Liver (tissue), 9 donors: ENCODE measurements around the gene RAB5IF. TPM values are rescaled to one million over a fixed set of nuclear protein-coding genes. Genes with fewer than 3 reads are reported as not detected.
A peak's percentile ranks its signal among the peaks of the same experiment; 100 is the strongest.

ENCODE experiments used
- DNase-seq: peaks from one replicate; pipeline ENCODE4 v3.0.0-alpha.2; 2017; ENCODE audit warnings: low spot score
- H3K27ac ChIP-seq, 2 donors: one replicate each; pipeline ENCODE4 v1.7.0; 2013; ENCODE audit warnings: inconsistent platforms in 2 of 2, low read length in 2 of 2, control low read depth in 1 of 2, low read depth in 1 of 2, mild to moderate bottlenecking in 1 of 2
- H3K27me3 ChIP-seq, 4 donors: one replicate each; pipeline versions ENCODE4 v1.6.1 to v1.7.0; 2013; ENCODE audit warnings: low read length in 3 of 4, inconsistent platforms in 1 of 4, mild to moderate bottlenecking in 1 of 4, moderate library complexity in 1 of 4; ENCODE audit not compliant: control insufficient read depth in 4 of 4, insufficient read depth in 4 of 4
- H3K36me3 ChIP-seq, 4 donors: one replicate each; pipeline versions ENCODE4 v1.6.1 to v1.7.0; 2013; ENCODE audit warnings: low read length in 3 of 4, mild to moderate bottlenecking in 3 of 4, low read depth in 1 of 4, moderate library complexity in 1 of 4; ENCODE audit not compliant: control insufficient read depth in 4 of 4, insufficient read depth in 3 of 4
- H3K4me1 ChIP-seq, 4 donors: one replicate each; pipeline versions ENCODE4 v1.6.1 to v1.7.0; 2013; ENCODE audit warnings: low read length in 3 of 4, mild to moderate bottlenecking in 3 of 4, moderate library complexity in 1 of 4; ENCODE audit not compliant: control insufficient read depth in 4 of 4, insufficient read depth in 4 of 4
- H3K4me3 ChIP-seq, 3 donors: one replicate each; pipeline versions ENCODE4 v1.6.1 to v1.7.0; 2013; ENCODE audit warnings: low read length in 3 of 3, control low read depth in 1 of 3, low read depth in 1 of 3, mild to moderate bottlenecking in 1 of 3
- H3K9ac ChIP-seq, 2 donors: one replicate each; pipeline ENCODE4 v1.7.0; 2013; ENCODE audit warnings: low read length in 2 of 2, mild to moderate bottlenecking in 2 of 2, moderate library complexity in 2 of 2, control low read depth in 1 of 2, low read depth in 1 of 2
- H3K9me3 ChIP-seq, 4 donors: one replicate each; pipeline versions ENCODE4 v1.6.1 to v1.7.0; 2013; ENCODE audit warnings: low read length in 3 of 4; ENCODE audit not compliant: control insufficient read depth in 4 of 4
- ATF3 ChIP-seq: IDR thresholded peaks from 2 replicates; pipeline ENCODE4 v1.6.1; 2016; ENCODE audit warnings: antibody characterized with exemption
- EGR1 ChIP-seq, 2 donors: IDR thresholded peaks; 2 replicates each; pipeline ENCODE4 v1.6.1; 2016 to 2018; ENCODE audit warnings: antibody characterized with exemption in 2 of 2, low read depth in 2 of 2
- FOXA1 ChIP-seq: IDR thresholded peaks from 2 replicates; pipeline ENCODE4 v1.6.1; 2016; ENCODE audit warnings: antibody characterized with exemption
- FOXA2 ChIP-seq: IDR thresholded peaks from 2 replicates; pipeline ENCODE4 v1.6.1; 2016; ENCODE audit warnings: antibody characterized with exemption
- GABPA ChIP-seq, 2 donors: IDR thresholded peaks in 1 of 2; conservative IDR thresholded peaks in 1 of 2; 2 replicates each; pipeline ENCODE4 v1.6.1; 2016; ENCODE audit warnings: antibody characterized with exemption in 2 of 2, mild to moderate bottlenecking in 1 of 2, moderate library complexity in 1 of 2
- HNF4A ChIP-seq, 2 donors: conservative IDR thresholded peaks; 2 replicates each; pipeline ENCODE4 v1.6.1; 2016; ENCODE audit warnings: antibody characterized with exemption in 2 of 2, mild to moderate bottlenecking in 2 of 2
- HNF4G ChIP-seq: IDR thresholded peaks from 2 replicates; pipeline ENCODE4 v1.6.1; 2016; ENCODE audit warnings: antibody characterized with exemption
- JUND ChIP-seq, 2 donors: IDR thresholded peaks; 2 replicates each; pipeline ENCODE4 v1.6.1; 2016; ENCODE audit warnings: antibody characterized with exemption in 2 of 2
- NR2F2 ChIP-seq: IDR thresholded peaks from 2 replicates; pipeline ENCODE4 v1.6.1; 2016; ENCODE audit warnings: antibody characterized with exemption
- RAD21 ChIP-seq, 2 donors: IDR thresholded peaks; 2 replicates each; pipeline ENCODE4 v1.6.1; 2016; ENCODE audit warnings: antibody characterized with exemption in 2 of 2, mild to moderate bottlenecking in 2 of 2
- REST ChIP-seq: IDR thresholded peaks from 2 replicates; pipeline ENCODE4 v1.6.1; 2016; ENCODE audit warnings: antibody characterized with exemption, mild to moderate bottlenecking
- RXRA ChIP-seq, 2 donors: IDR thresholded peaks; 2 replicates each; pipeline ENCODE4 v1.6.1; 2017 to 2018; ENCODE audit warnings: antibody characterized with exemption in 2 of 2, mild to moderate bottlenecking in 1 of 2
- SP1 ChIP-seq: IDR thresholded peaks from 2 replicates; pipeline ENCODE4 v1.6.1; 2018; ENCODE audit warnings: antibody characterized with exemption, mild to moderate bottlenecking
- TAF1 ChIP-seq: conservative IDR thresholded peaks from 2 replicates; pipeline ENCODE4 v1.6.1; 2016; ENCODE audit warnings: antibody characterized with exemption, mild to moderate bottlenecking
- YY1 ChIP-seq: IDR thresholded peaks from 2 replicates; pipeline ENCODE4 v1.6.1; 2016; ENCODE audit warnings: antibody characterized with exemption, mild to moderate bottlenecking
- WGBS: extraction: QIAGEN DNeasy Blood & Tissue Kit; methylation state at CpG from one replicate; pipeline ENCODE4 v1.1.7; 2013; 5-methylcytosine and 5-hydroxymethylcytosine counted together
- polyA plus RNA-seq, 2 donors: library from polyadenylated mRNA; stranded (reverse) in 1 of 2; unstranded in 1 of 2; fragments of 200-250 nt in 1 of 2; fragments of >200 nt in 1 of 2; fragmentation: Nextera tagmentation in 1 of 2; extraction: Ambion mirVana in 1 of 2; gene quantifications; one replicate each; pipeline versions ENCODE4 v1.2.1 to v1.2.3, GENCODE V29; 2013 to 2015
- total RNA-seq, 2 donors: library from RNA; depleted of rRNA; stranded (reverse); fragments of >200 nt; gene quantifications; one replicate each; pipeline ENCODE4 v1.2.3, GENCODE V29; 2014
- TF ChIP-seq, protein P1 (sequence below): IDR thresholded peaks from 2 replicates; pipeline ENCODE4 v1.6.1; 2016; ENCODE audit warnings: antibody characterized with exemption
- TF ChIP-seq, protein P2 (sequence below): IDR thresholded peaks from 2 replicates; pipeline ENCODE4 v1.6.1; 2016; ENCODE audit warnings: antibody characterized with exemption
- donor health status: healthy.
- donor health status: healthy.
- donor health status: healthy.
- donor health status: healthy.
- donor health status: healthy.

Gene RAB5IF
- total and polyA plus RNA-seq, 4 donors: 58.9 to 170 (median 125) TPM

DNA sequence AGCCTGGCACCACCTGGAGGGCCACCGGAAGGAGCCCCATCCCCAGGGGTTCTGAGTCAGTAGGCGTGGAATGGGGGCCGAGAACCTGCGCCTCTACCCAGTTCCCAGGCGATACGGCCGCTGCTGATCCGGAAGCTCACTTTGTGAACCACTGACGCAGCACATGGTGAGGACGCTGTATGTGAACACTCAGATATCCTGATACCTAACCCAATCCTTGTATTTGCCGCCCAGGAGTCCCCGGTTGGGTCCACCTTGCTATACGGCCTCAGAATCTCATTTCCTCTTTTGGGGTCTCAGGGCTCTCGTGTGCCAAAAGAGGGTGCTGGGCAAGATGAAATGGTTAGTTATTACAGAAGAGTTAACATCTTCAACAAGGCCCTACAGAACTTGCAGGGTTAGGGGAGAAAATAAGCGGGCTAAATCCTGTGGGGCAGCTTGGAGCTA, 604 bp upstream of the RAB5IF start:
- no peak for TF ChIP-seq REST
- TF ChIP-seq HNF4G: no peak
- TF ChIP-seq, protein P1, sequence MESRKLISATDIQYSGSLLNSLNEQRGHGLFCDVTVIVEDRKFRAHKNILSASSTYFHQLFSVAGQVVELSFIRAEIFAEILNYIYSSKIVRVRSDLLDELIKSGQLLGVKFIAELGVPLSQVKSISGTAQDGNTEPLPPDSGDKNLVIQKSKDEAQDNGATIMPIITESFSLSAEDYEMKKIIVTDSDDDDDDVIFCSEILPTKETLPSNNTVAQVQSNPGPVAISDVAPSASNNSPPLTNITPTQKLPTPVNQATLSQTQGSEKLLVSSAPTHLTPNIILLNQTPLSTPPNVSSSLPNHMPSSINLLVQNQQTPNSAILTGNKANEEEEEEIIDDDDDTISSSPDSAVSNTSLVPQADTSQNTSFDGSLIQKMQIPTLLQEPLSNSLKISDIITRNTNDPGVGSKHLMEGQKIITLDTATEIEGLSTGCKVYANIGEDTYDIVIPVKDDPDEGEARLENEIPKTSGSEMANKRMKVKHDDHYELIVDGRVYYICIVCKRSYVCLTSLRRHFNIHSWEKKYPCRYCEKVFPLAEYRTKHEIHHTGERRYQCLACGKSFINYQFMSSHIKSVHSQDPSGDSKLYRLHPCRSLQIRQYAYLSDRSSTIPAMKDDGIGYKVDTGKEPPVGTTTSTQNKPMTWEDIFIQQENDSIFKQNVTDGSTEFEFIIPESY: no peak
- no peak for TF ChIP-seq GABPA (IDR thresholded peaks at IDR 0.05 in 1 of 2, conservative IDR thresholded peaks at IDR 0.05 in 1 of 2)
- TF ChIP-seq JUND (IDR thresholded peaks at IDR 0.05): no peak
- TF ChIP-seq, protein P2, sequence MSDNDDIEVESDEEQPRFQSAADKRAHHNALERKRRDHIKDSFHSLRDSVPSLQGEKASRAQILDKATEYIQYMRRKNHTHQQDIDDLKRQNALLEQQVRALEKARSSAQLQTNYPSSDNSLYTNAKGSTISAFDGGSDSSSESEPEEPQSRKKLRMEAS: no peak
- TF ChIP-seq SP1: no peak
- no peak for TF ChIP-seq FOXA2
- TF ChIP-seq YY1: no peak
- Histone ChIP-seq H3K27ac (peak overlapping the region; percentile 67 to 86), H3K36me3 (peaks cover 5 to 14% (median 9%) of the 10 kb centered on the region in 4 donors), H3K9me3 (no peaks in the 10 kb centered on the region), H3K9ac (peak overlapping the region; percentile 31 to 61), H3K27me3 (no peaks in the 10 kb centered on the region), H3K4me3 (peak overlapping the region; percentile 10 to 20 (median 15)), H3K4me1 (peaks cover 0 to 24% (median 17%) of the 10 kb centered on the region in 4 donors)
- WGBS: 56% methylated on average over 15 of the region's 15 CpGs
- DNase-seq: no peak

DNA sequence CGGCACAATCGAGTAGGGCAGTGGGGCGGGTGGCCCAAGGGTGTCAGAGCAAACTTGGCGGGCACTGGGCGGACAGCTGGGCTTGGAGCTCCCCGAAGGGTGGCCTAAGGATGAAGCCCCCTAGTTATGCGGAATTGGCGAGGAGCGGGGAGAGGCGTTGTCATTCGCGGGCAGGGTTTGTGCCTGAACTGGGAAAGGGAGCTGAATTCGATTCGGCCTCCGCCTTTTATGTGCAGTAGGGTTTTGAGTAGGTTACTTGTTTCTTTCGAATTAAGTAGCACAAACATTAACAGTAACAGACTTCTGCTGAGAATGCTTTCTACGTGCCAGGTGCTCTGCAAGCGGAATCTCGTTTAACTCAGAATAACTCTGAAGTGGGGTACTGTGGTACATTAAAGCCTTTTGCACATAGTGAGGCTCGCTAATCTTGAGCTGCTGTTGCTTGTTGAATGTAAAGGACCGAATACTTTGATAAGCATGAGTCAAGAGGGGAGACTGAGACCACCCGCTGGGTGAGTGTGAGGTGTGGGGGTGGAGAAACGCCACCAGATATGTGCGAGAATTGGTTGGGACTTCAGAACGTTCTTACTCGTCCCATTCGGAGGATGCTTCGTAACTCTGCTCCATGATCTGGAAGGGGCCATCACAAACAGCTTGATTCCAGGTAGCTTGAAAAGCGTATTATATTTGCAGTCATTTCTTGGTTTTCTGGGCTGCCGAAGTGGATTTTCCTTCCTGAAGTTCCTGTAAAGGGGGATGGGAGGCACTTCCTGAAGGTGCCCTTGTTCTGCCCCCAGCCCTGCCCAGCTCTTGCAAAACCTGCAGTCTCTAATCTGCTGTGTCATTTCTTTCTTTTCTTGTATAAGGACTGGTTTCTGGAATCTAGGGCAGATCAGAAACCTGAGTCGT, 833 bp downstream of the RAB5IF start:
- peaks cover 10 to 26% (median 17%) of the 10 kb centered on the region in 4 donors for H3K36me3 ChIP-seq
- peaks cover 0 to 24% (median 17%) of the 10 kb centered on the region in 4 donors for H3K4me1 ChIP-seq
- DNase-seq: no peak
- WGBS: under 1% methylated on average over 31 of the region's 31 CpGs
- no peaks in the 10 kb centered on the region for H3K9me3 ChIP-seq
- peak overlapping the region; percentile 96 to 100 (median 97) for H3K4me3 ChIP-seq
- peak overlapping the region; percentile 75 to 86 for H3K9ac ChIP-seq
- H3K27me3 ChIP-seq: no peaks in the 10 kb centered on the region
- H3K27ac ChIP-seq: peak overlapping the region; percentile 87 to 91
- TF ChIP-seq, protein P2: no peak
- TF ChIP-seq TAF1: no peak
- TF ChIP-seq FOXA2: no peak
- TF ChIP-seq YY1: peak; percentile 26
- TF ChIP-seq JUND (IDR thresholded peaks at IDR 0.05): no peak
- TF ChIP-seq SP1: peak; percentile 23
- TF ChIP-seq ATF3: no peak
- peak; percentile 49 to 56 for TF ChIP-seq HNF4A (conservative IDR thresholded peaks at IDR 0.05)
- peak in 1 of 2 donors; percentile 13 for TF ChIP-seq RAD21 (IDR thresholded peaks at IDR 0.05)
- TF ChIP-seq HNF4G: no peak
- TF ChIP-seq RXRA (IDR thresholded peaks at IDR 0.05): peak; percentile 46 to 61
- TF ChIP-seq EGR1 (IDR thresholded peaks at IDR 0.05; ENCODE audit: low read depth in 2 of 2): peak in 1 of 2 donors; percentile 32
- TF ChIP-seq NR2F2: no peak
- peak; percentile 32 to 72 for TF ChIP-seq GABPA (IDR thresholded peaks at IDR 0.05 in 1 of 2, conservative IDR thresholded peaks at IDR 0.05 in 1 of 2)
- TF ChIP-seq REST: peak; percentile 46
- TF ChIP-seq FOXA1: no peak
- TF ChIP-seq, protein P1: no peak
